ENCODE data around the gene HERPUD1. TPM values are rescaled to one million over a fixed set of nuclear protein-coding genes. Genes with fewer than 3 reads are reported as not detected.
A peak's percentile ranks its signal among the peaks of the same experiment; 100 is the strongest.
"Not testable (repeated sequence)": the region's sequence is repeated elsewhere in the genome, so short reads cannot be mapped to it uniquely, and the experiment has no call there.

The HERPUD1 gene
- total and polyA plus RNA-seq, 5 donors from 2014 or later, result 133 to 454 (median 146) TPM

GRCh38 chr16:56986361-56986760 is 54.4 kb downstream of the HERPUD1 start:
- H3K9me3 ChIP-seq (ENCODE audit: control insufficient read depth in 2 of 2, low read length in 2 of 2), result no peaks in the 10 kb centered on the region
- Mint-ChIP-seq H3K36me3 (peaks cover 37% of the 10 kb centered on the region), H3K27ac (peak overlapping the region; percentile 96 to 99 (median 98)), H3K27me3 (no peaks in the 10 kb centered on the region), H3K4me1 (peaks cover 0 to 76% (median 49%) of the 10 kb centered on the region in 4 donors), H3K4me3 (peak overlapping the region; percentile 99 to 100 (median 100)), H3K9me3 (no peaks in the 10 kb centered on the region)
- DNase-seq (no peak), ATAC-seq (ENCODE audit: low read depth in 2 of 2) (no peak)
- no peaks in the 10 kb centered on the region for H3K27me3 ChIP-seq (ENCODE audit: control insufficient read depth, insufficient read depth, low read length)
- H3K4me1 ChIP-seq (ENCODE audit: control insufficient read depth, insufficient read depth, low read length, poor library complexity, severe bottlenecking), result peaks cover 66% of the 10 kb centered on the region
- peaks cover 18% of the 10 kb centered on the region for H3K36me3 ChIP-seq (ENCODE audit: control insufficient read depth, insufficient read depth, low read length)
- H3K4me3 ChIP-seq (ENCODE audit: low read depth, low read length), result peak overlapping the region; percentile 52
- peak overlapping the region; percentile 62 for H3K27ac ChIP-seq (ENCODE audit: insufficient read depth, low read length, poor library complexity, severe bottlenecking)

- Mint-ChIP-seq H3K36me3 (peaks cover 36% of the 10 kb centered on the region), H3K4me3 (peak overlapping the region; percentile 99 to 100 (median 100)), H3K4me1 (peaks cover 0 to 77% (median 50%) of the 10 kb centered on the region in 4 donors), H3K27ac (peak overlapping the region; percentile 96 to 99 (median 98))
- peaks cover 71% of the 10 kb centered on the region for H3K4me1 ChIP-seq (ENCODE audit: control insufficient read depth, insufficient read depth, low read length, poor library complexity, severe bottlenecking)
- not testable (repeated sequence) for H3K9me3 Mint-ChIP-seq; H3K9me3 ChIP-seq (ENCODE audit: control insufficient read depth in 2 of 2, low read length in 2 of 2); H3K27me3 Mint-ChIP-seq; ATAC-seq (ENCODE audit: low read depth in 2 of 2); H3K27me3 ChIP-seq (ENCODE audit: control insufficient read depth, insufficient read depth, low read length); DNase-seq
- H3K36me3 ChIP-seq (ENCODE audit: control insufficient read depth, insufficient read depth, low read length), result peaks cover 18% of the 10 kb centered on the region
- peak overlapping the region; percentile 62 for H3K27ac ChIP-seq (ENCODE audit: insufficient read depth, low read length, poor library complexity, severe bottlenecking)
- peak overlapping the region; percentile 94 for H3K4me3 ChIP-seq (ENCODE audit: low read depth, low read length)
These were observed 55.0 kb downstream of the HERPUD1 start for GRCh38 chr16:56986908-56987307.

- H3K36me3 ChIP-seq (ENCODE audit: control insufficient read depth, insufficient read depth, low read length), result peaks cover 16% of the 10 kb centered on the region
- Mint-ChIP-seq H3K4me1 (peaks cover 0 to 76% (median 51%) of the 10 kb centered on the region in 4 donors), H3K27ac (peak overlapping the region; percentile 96 to 99 (median 98)), H3K9me3 (no peaks in the 10 kb centered on the region), H3K36me3 (peaks cover 31% of the 10 kb centered on the region), H3K27me3 (no peaks in the 10 kb centered on the region), H3K4me3 (peak overlapping the region; percentile 99 to 100 (median 100))
- H3K4me1 ChIP-seq (ENCODE audit: control insufficient read depth, insufficient read depth, low read length, poor library complexity, severe bottlenecking), result peaks cover 79% of the 10 kb centered on the region
- no peaks in the 10 kb centered on the region for H3K27me3 ChIP-seq (ENCODE audit: control insufficient read depth, insufficient read depth, low read length)
- ATAC-seq (ENCODE audit: low read depth in 2 of 2) (no peak), DNase-seq (no peak)
- H3K9me3 ChIP-seq (ENCODE audit: control insufficient read depth in 2 of 2, low read length in 2 of 2), result no peaks in the 10 kb centered on the region
- H3K27ac ChIP-seq (ENCODE audit: insufficient read depth, low read length, poor library complexity, severe bottlenecking), result peak overlapping the region; percentile 88
- H3K4me3 ChIP-seq (ENCODE audit: low read depth, low read length), result peak overlapping the region; percentile 94
These were observed 55.8 kb downstream of the HERPUD1 start for GRCh38 chr16:56987692-56988091.

GRCh38 chr16:56988161-56988947 is 56.4 kb downstream of the HERPUD1 start:
- H3K4me1 Mint-ChIP-seq, result peaks cover 6 to 78% (median 55%) of the 10 kb centered on the region in 4 donors
- ATAC-seq (ENCODE audit: low read depth in 2 of 2), result no peak
- H3K4me3 Mint-ChIP-seq, result peak overlapping the region; percentile 99 to 100 (median 100)
- peaks cover 15% of the 10 kb centered on the region for H3K36me3 ChIP-seq (ENCODE audit: control insufficient read depth, insufficient read depth, low read length)
- peak overlapping the region; percentile 88 for H3K27ac ChIP-seq (ENCODE audit: insufficient read depth, low read length, poor library complexity, severe bottlenecking)
- no peaks in the 10 kb centered on the region for H3K27me3 ChIP-seq (ENCODE audit: control insufficient read depth, insufficient read depth, low read length)
- peaks cover 85% of the 10 kb centered on the region for H3K4me1 ChIP-seq (ENCODE audit: control insufficient read depth, insufficient read depth, low read length, poor library complexity, severe bottlenecking)
- DNase-seq, result no peak
- no peaks in the 10 kb centered on the region for H3K9me3 ChIP-seq (ENCODE audit: control insufficient read depth in 2 of 2, low read length in 2 of 2)
- H3K27me3 Mint-ChIP-seq, result no peaks in the 10 kb centered on the region
- peak overlapping the region; percentile 96 to 100 (median 98) for H3K27ac Mint-ChIP-seq
- peaks cover 33% of the 10 kb centered on the region for H3K36me3 Mint-ChIP-seq
- peak overlapping the region; percentile 94 for H3K4me3 ChIP-seq (ENCODE audit: low read depth, low read length)
- H3K9me3 Mint-ChIP-seq, result no peaks in the 10 kb centered on the region

GRCh38 chr16:56988948-56989945 is 57.3 kb downstream of the HERPUD1 start, which contains the start of gene NLRC5:
NLRC5 (plus strand) TSS chr16:56989557; CDS start chr16:57020713, 31,156 bp downstream.
- no peaks in the 10 kb centered on the region for H3K27me3 Mint-ChIP-seq
- peak within 1 kb of the TSS; percentile 88 for H3K27ac ChIP-seq (ENCODE audit: insufficient read depth, low read length, poor library complexity, severe bottlenecking)
- peak; percentile 89 to 90 for ATAC-seq (ENCODE audit: low read depth in 2 of 2)
- H3K9me3 ChIP-seq (ENCODE audit: control insufficient read depth in 2 of 2, low read length in 2 of 2), result no peaks in the 10 kb centered on the region
- peaks cover 91% of the 10 kb centered on the region for H3K4me1 ChIP-seq (ENCODE audit: control insufficient read depth, insufficient read depth, low read length, poor library complexity, severe bottlenecking)
- peaks cover 8 to 79% (median 63%) of the 10 kb centered on the region in 4 donors for H3K4me1 Mint-ChIP-seq
- DNase-seq, result peak; percentile 85 to 96 (median 88)
- no peaks in the 10 kb centered on the region for H3K27me3 ChIP-seq (ENCODE audit: control insufficient read depth, insufficient read depth, low read length)
- peaks cover 8% of the 10 kb centered on the region for H3K36me3 ChIP-seq (ENCODE audit: control insufficient read depth, insufficient read depth, low read length)
- H3K9me3 Mint-ChIP-seq, result no peaks in the 10 kb centered on the region
- H3K4me3 ChIP-seq (ENCODE audit: low read depth, low read length), result peak within 1 kb of the TSS; percentile 100
- H3K27ac Mint-ChIP-seq, result peak within 1 kb of the TSS; percentile 96 to 100 (median 98)
- H3K36me3 Mint-ChIP-seq, result peaks cover 41% of the 10 kb centered on the region
- H3K4me3 Mint-ChIP-seq, result peak within 1 kb of the TSS; percentile 99 to 100 (median 100)

- Histone ChIP-seq H3K4me1 (ENCODE audit: control insufficient read depth, insufficient read depth, low read length, poor library complexity, severe bottlenecking) (peaks cover 91% of the 10 kb centered on the region), H3K36me3 (ENCODE audit: control insufficient read depth, insufficient read depth, low read length) (peaks cover 8% of the 10 kb centered on the region), H3K9me3 (ENCODE audit: control insufficient read depth in 2 of 2, low read length in 2 of 2) (no peaks in the 10 kb centered on the region), H3K27me3 (ENCODE audit: control insufficient read depth, insufficient read depth, low read length) (no peaks in the 10 kb centered on the region), H3K27ac (ENCODE audit: insufficient read depth, low read length, poor library complexity, severe bottlenecking) (peak overlapping the region; percentile 88), H3K4me3 (ENCODE audit: low read depth, low read length) (peak overlapping the region; percentile 100)
- Mint-ChIP-seq H3K9me3 (no peaks in the 10 kb centered on the region), H3K27ac (peak overlapping the region; percentile 96 to 100 (median 98)), H3K4me3 (peak overlapping the region; percentile 99 to 100 (median 100)), H3K4me1 (peaks cover 12 to 79% (median 62%) of the 10 kb centered on the region in 4 donors), H3K36me3 (peaks cover 38% of the 10 kb centered on the region), H3K27me3 (no peaks in the 10 kb centered on the region)
- ATAC-seq (ENCODE audit: low read depth in 2 of 2) (no peak), DNase-seq (peak in 1 of 3 donors; percentile 39)
These were observed 58.0 kb downstream of the HERPUD1 start for GRCh38 chr16:56989988-56990387.
